IMR-90 (cell line): ENCODE data around the gene NLRX1. TPM values are rescaled to one million over a fixed set of nuclear protein-coding genes. Genes with fewer than 3 reads are reported as not detected.

Source experiments
- ATAC-seq: fragments of 200-7000 bp; cut with Tn5 transposase; 2 replicates; pipeline ENCODE4 v1.9.1; 2020; ENCODE audit warnings: low read depth, mild to moderate bottlenecking, moderate library complexity
- BruUV-seq: library from RNA; stranded (reverse); fragments of 400-500 nt; replicated peaks from 2 replicates; lab custom pipeline; 2021; lab: Mats Ljungman, UMichigan
- CTCF ChIA-PET: fragments of 300-600 bp; formaldehyde crosslinking; extraction: SDS; loops from one replicate; lab custom pipeline; 2021; ENCODE audit warnings: antibody characterized with exemption; lab: Yijun Ruan, JAX
- POLR2A ChIA-PET: fragments of 300-600 bp; sonication (Branson Sonifier 250); formaldehyde crosslinking; loops from one replicate; lab custom pipeline; 2022; ENCODE audit warnings: antibody characterized with exemption; ENCODE audit not compliant: unreplicated experiment; lab: Charles Lee
- DNase-seq: peaks from one replicate; pipeline ENCODE4 v3.0.0; 2013
- H2AFZ ChIP-seq: replicated peaks from 2 replicates; pipeline ENCODE3; 2013; ENCODE audit warnings: low read length, mild to moderate bottlenecking; ENCODE audit not compliant: poor library complexity
- H2AK5ac ChIP-seq: 2 replicates; pipeline ENCODE4 v1.6.1; 2013; ENCODE audit warnings: low read depth, low read length, inconsistent platforms
- H2AK9ac ChIP-seq: replicated peaks from 2 replicates; pipeline ENCODE3; 2013; ENCODE audit warnings: mild to moderate bottlenecking, low read depth, low read length, moderate library complexity; ENCODE audit not compliant: poor library complexity
- H2BK120ac ChIP-seq: 2 replicates; pipeline ENCODE4 v1.6.1; 2013; ENCODE audit warnings: low read depth, low read length, inconsistent platforms
- H2BK15ac ChIP-seq: 3 replicates; pipeline ENCODE4 v1.6.1; 2013; ENCODE audit warnings: low read depth, low read length, inconsistent platforms
- H2BK20ac ChIP-seq: 2 replicates; pipeline ENCODE4 v1.6.1; 2013; ENCODE audit warnings: low read depth, mild to moderate bottlenecking, inconsistent platforms, low read length, moderate library complexity
- H2BK5ac ChIP-seq: 2 replicates; pipeline ENCODE4 v1.6.1; 2013; ENCODE audit warnings: mild to moderate bottlenecking, low read depth, low read length, inconsistent platforms; ENCODE audit not compliant: poor library complexity, severe bottlenecking
- H3K14ac ChIP-seq: replicated peaks from 2 replicates; pipeline ENCODE4 v1.6.1; 2013; ENCODE audit warnings: low read depth, low read length, inconsistent platforms
- H3K18ac ChIP-seq: 2 replicates; pipeline ENCODE4 v1.6.1; 2013; ENCODE audit warnings: low read depth, low read length, control low read depth
- H3K23ac ChIP-seq: 2 replicates; pipeline ENCODE4 v1.6.1; 2013; ENCODE audit warnings: low read depth, low read length, inconsistent platforms
- H3K27ac ChIP-seq: 2 replicates; pipeline ENCODE4 v1.5.1; 2013; ENCODE audit warnings: mild to moderate bottlenecking, control low read depth, low read length; ENCODE audit not compliant: insufficient read depth
- H3K27me3 ChIP-seq: 2 replicates; pipeline ENCODE4 v1.6.1; 2013; ENCODE audit warnings: low read length; ENCODE audit not compliant: control insufficient read depth, insufficient read depth
- H3K36me3 ChIP-seq: 2 replicates; pipeline ENCODE4 v1.6.1; 2013; ENCODE audit warnings: low read length, mixed read lengths; ENCODE audit not compliant: control insufficient read depth, insufficient read depth
- H3K4ac ChIP-seq: 2 replicates; pipeline ENCODE4 v1.6.1; 2013; ENCODE audit warnings: low read depth, low read length, inconsistent platforms
- H3K4me1 ChIP-seq: 2 replicates; pipeline ENCODE4 v1.6.1; 2013; ENCODE audit warnings: low read length, mixed read lengths; ENCODE audit not compliant: control insufficient read depth, insufficient read depth
- H3K4me2 ChIP-seq: 2 replicates; pipeline ENCODE4 v1.6.1; 2013; ENCODE audit warnings: low read depth, mild to moderate bottlenecking, control low read depth, low read length, moderate library complexity
- H3K4me3 ChIP-seq: 2 replicates; pipeline ENCODE4 v1.5.1; 2013; ENCODE audit warnings: low read depth, mild to moderate bottlenecking, control low read depth, low read length, moderate library complexity; ENCODE audit not compliant: insufficient read depth
- H3K56ac ChIP-seq: 2 replicates; pipeline ENCODE4 v1.6.1; 2013; ENCODE audit warnings: low read length, inconsistent platforms; ENCODE audit not compliant: insufficient read depth; ENCODE audit errors: extremely low read depth
- H3K79me1 ChIP-seq, 2 experiments: 2 replicates each; pipeline ENCODE4 v1.6.1; 2013; ENCODE audit warnings: low read length in 2 of 2, inconsistent platforms in 1 of 2, low read depth in 1 of 2
- H3K9ac ChIP-seq: 2 replicates; pipeline ENCODE4 v1.6.1; 2013; ENCODE audit warnings: low read depth, low read length, control low read depth
- H3K9me1 ChIP-seq: 2 replicates; pipeline ENCODE4 v1.6.1; 2013; ENCODE audit warnings: low read length, inconsistent platforms; ENCODE audit not compliant: insufficient read depth
- H3K9me3 ChIP-seq: 2 replicates; pipeline ENCODE4 v1.6.1; 2013; ENCODE audit warnings: low read length; ENCODE audit not compliant: control insufficient read depth, insufficient read depth
- H4K20me1 ChIP-seq: 2 replicates; pipeline ENCODE4 v1.6.1; 2013; ENCODE audit warnings: low read length, inconsistent platforms; ENCODE audit not compliant: insufficient read depth
- H4K5ac ChIP-seq: 2 replicates; pipeline ENCODE4 v1.6.1; 2013; ENCODE audit warnings: mild to moderate bottlenecking, low read depth, low read length, control low read depth
- H4K8ac ChIP-seq, 2 experiments: 2 replicates each; pipeline ENCODE4 v1.6.1; 2013; ENCODE audit warnings: low read depth in 2 of 2, low read length in 2 of 2, control low read depth in 1 of 2, inconsistent platforms in 1 of 2
- H4K91ac ChIP-seq: 2 replicates; pipeline ENCODE4 v1.6.1; 2013; ENCODE audit warnings: low read depth, low read length, inconsistent platforms; ENCODE audit not compliant: insufficient read depth
- BHLHE40 ChIP-seq: fragments of 150-350 bp; IDR thresholded peaks from 2 replicates; pipeline ENCODE4 v1.6.1; 2016; ENCODE audit warnings: mild to moderate bottlenecking, low read depth, low read length
- POLR2A ChIP-seq: IDR thresholded peaks from 2 replicates; pipeline ENCODE4 v1.6.1; 2012; ENCODE audit warnings: mild to moderate bottlenecking, low read depth, low read length
- RAD21 ChIP-seq: IDR thresholded peaks from 2 replicates; pipeline ENCODE4 v1.6.1; 2012; ENCODE audit warnings: low read length, improper control_type of control experiment
- WGBS, 2 experiments: methylation state at CpG; one replicate each; pipeline versions ENCODE4 v1.1.5 to v1.1.7; 2013; ENCODE audit warnings: missing lambda C conversion rate in 2 of 2; ENCODE audit not compliant: insufficient read length in 1 of 2; ENCODE audit errors: extremely low coverage in 2 of 2; 5-methylcytosine and 5-hydroxymethylcytosine counted together
- dilution Hi-C: fragments of 300-500 bp; cut with HindIII; formaldehyde crosslinking; loops from one replicate; pipeline ENCODE4 v1.14.3; 2018; ENCODE audit warnings: low sequenced_read_pairs; ENCODE audit not compliant: unreplicated experiment
- in situ Hi-C: fragments of 300-500 bp; cut with MboI; formaldehyde crosslinking; loops from 3 replicates; pipeline ENCODE4 v1.14.3; 2019; ENCODE audit warnings: low sequenced_read_pairs, inconsistent platforms, mixed read lengths
- intact Hi-C: fragments of 100-400 bp; cut with micrococcal nuclease; formaldehyde crosslinking; loops from 2 replicates; pipeline ENCODE4 v1.10.0; 2022
- polyA plus RNA-seq, 3 experiments: library from polyadenylated mRNA; depleted of rRNA; stranded (reverse); fragments of >200 nt; gene quantifications; 2 replicates each; pipeline ENCODE4 v1.2.3, GENCODE V29; 2012; ENCODE audit warnings: low replicate concordance in 1 of 3
- total RNA-seq: library from RNA; depleted of rRNA; stranded (reverse); fragments of >200 nt; gene quantifications from 2 replicates; pipeline ENCODE4 v1.2.3, GENCODE V29; 2012; rRNA removed

The NLRX1 gene
- total and polyA plus RNA-seq, 2 of the 4 experiments (the other 2 are of a cell fraction) = 3.0 to 4.9 TPM

DNA sequence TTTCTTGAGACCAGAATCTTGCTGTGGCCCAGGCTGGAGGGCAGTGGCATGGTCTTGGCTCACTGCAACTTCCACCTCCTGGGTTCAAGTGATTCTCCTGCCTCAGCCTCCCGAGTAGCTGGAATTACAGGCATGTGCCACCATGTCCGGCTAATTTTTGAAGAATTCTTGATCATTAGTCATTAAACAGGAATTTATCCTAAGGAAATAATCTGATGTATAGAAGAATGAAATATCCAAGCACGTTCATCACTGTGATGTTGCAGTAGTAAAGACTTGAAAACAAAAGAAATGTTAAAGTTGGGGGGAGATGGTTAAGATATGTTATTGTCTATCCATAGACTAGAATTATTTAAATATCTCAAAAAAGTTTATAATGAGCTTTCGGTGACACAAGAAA lies 61.2 kb downstream of the NLRX1 start:
- no peak for DNase-seq
- H3K36me3 ChIP-seq = peaks cover 6% of the 10 kb centered on the region; the same call in 1 of the 2 replicates
- H4K20me1 ChIP-seq = peaks cover 7% of the 10 kb centered on the region; the same call in 1 of the 2 replicates
- H3K14ac ChIP-seq = 0 out of 2 replicates have a peak overlapping the region, but pooled peaks have one; percentile 0
- H3K4me1 ChIP-seq = peaks cover 4% of the 10 kb centered on the region; the same call in 1 of the 2 replicates
- H3K27me3 ChIP-seq = no peaks in the 10 kb centered on the region
- WGBS, 2 experiments = no CpG with 5 or more reads among the region's 4 CpGs
- no peak overlapping the region for H2BK20ac ChIP-seq
- no peak overlapping the region; the same call in 1 of the 2 replicates for H2AK5ac ChIP-seq
- no peaks in the 10 kb centered on the region for H3K9me3 ChIP-seq
- H3K9ac ChIP-seq = no peak overlapping the region
- H2BK5ac ChIP-seq = no peak overlapping the region
- no peak overlapping the region; a peak in 1 of 4 replicates for H4K8ac ChIP-seq
- ChIA-PET CTCF (interaction anchor here (0.6 to 1.0 kb wide), 3 partner anchors 17 to 1578 kb away, joined by 3 to 4 read pairs (median 4); no protein-coding TSS in a partner anchor), POLR2A (no interaction called here)
- H2BK15ac ChIP-seq = no peak overlapping the region
- no peak overlapping the region for H3K4me2 ChIP-seq
- no peak overlapping the region for H4K5ac ChIP-seq
- no peak overlapping the region; the same call in 1 of the 2 replicates for H3K18ac ChIP-seq
- TF ChIP-seq POLR2A = no peak
- no peak for TF ChIP-seq BHLHE40
- no peak for TF ChIP-seq RAD21
- H2AFZ ChIP-seq = no peak overlapping the region
- peaks cover 6% of the 10 kb centered on the region for H3K9me1 ChIP-seq
- H3K56ac ChIP-seq = no peak overlapping the region
- H3K4me3 ChIP-seq = no peak overlapping the region
- peak overlapping the region; percentile 13; the same call in 1 of the 2 replicates for H3K4ac ChIP-seq
- no peak overlapping the region for H4K91ac ChIP-seq
- in situ Hi-C loops = no loop called here
- no peak overlapping the region for H2BK120ac ChIP-seq
- BruUV-seq = no TSS peak
- no peak overlapping the region for H3K23ac ChIP-seq
- no peak overlapping the region for H3K27ac ChIP-seq
- dilution Hi-C loops = no loop called here
- no peak for ATAC-seq
- H2AK9ac ChIP-seq = no peak overlapping the region
- intact Hi-C loops = no loop called here
- H3K79me1 ChIP-seq = peaks cover 11 to 73% of the 10 kb centered on the region in 2 experiments; a peak in 3 of 4 replicates

Other genes starting within 250 kb of the NLRX1 start
- gene BCL9L, start 242.8 kb upstream of the NLRX1 start, total RNA-seq = 1.7 and 2.3 TPM in 2 replicates
- 17.0 and 21.5 TPM in 2 replicates for gene BCL9L, start 242.8 kb upstream of the NLRX1 start, polyA plus RNA-seq (2012; rRNA removed)
- not detected in 2 replicates for gene UPK2, start 212.4 kb upstream of the NLRX1 start, total RNA-seq
- gene UPK2, start 212.4 kb upstream of the NLRX1 start, polyA plus RNA-seq (2012; rRNA removed) = 0.26 and 0.39 TPM in 2 replicates
- gene FOXR1, start 197.0 kb upstream of the NLRX1 start, total RNA-seq = not detected in 2 replicates
- not detected in 2 replicates for gene FOXR1, start 197.0 kb upstream of the NLRX1 start, polyA plus RNA-seq (2012; rRNA removed)
- gene CENATAC, start 170.6 kb upstream of the NLRX1 start, total RNA-seq = 13.1 and 15.3 TPM in 2 replicates
- 15.0 and 16.7 TPM in 2 replicates for gene CENATAC, start 170.6 kb upstream of the NLRX1 start, polyA plus RNA-seq (2012; rRNA removed)
- 727 and 842 TPM in 2 replicates for gene RPS25, start 150.4 kb upstream of the NLRX1 start, total RNA-seq
- 905 and 1,237 TPM in 2 replicates for gene RPS25, start 150.4 kb upstream of the NLRX1 start, polyA plus RNA-seq (2012; rRNA removed)
- 102 and 151 TPM in 2 replicates for gene TRAPPC4, start 150.0 kb upstream of the NLRX1 start, total RNA-seq
- 162 and 253 TPM in 2 replicates for gene TRAPPC4, start 150.0 kb upstream of the NLRX1 start, polyA plus RNA-seq (2012; rRNA removed)
- 7.5 and 8.3 TPM in 2 replicates for gene SLC37A4, start 137.8 kb upstream of the NLRX1 start, total RNA-seq
- 14.3 and 15.1 TPM in 2 replicates for gene SLC37A4, start 137.8 kb upstream of the NLRX1 start, polyA plus RNA-seq (2012; rRNA removed)
- gene HYOU1, start 111.5 kb upstream of the NLRX1 start, total RNA-seq = 152 and 181 TPM in 2 replicates
- gene HYOU1, start 111.5 kb upstream of the NLRX1 start, polyA plus RNA-seq (2012; rRNA removed) = 117 and 120 TPM in 2 replicates
- 22.2 and 30.5 TPM in 2 replicates for gene VPS11, start 100.9 kb upstream of the NLRX1 start, total RNA-seq
- gene VPS11, start 100.9 kb upstream of the NLRX1 start, polyA plus RNA-seq (2012; rRNA removed) = 19.7 and 20.7 TPM in 2 replicates
- 13.9 and 17.9 TPM in 2 replicates for gene HMBS, start 83.8 kb upstream of the NLRX1 start, total RNA-seq
- gene HMBS, start 83.8 kb upstream of the NLRX1 start, polyA plus RNA-seq (2012; rRNA removed) = 55.3 and 59.5 TPM in 2 replicates
- 13.6 and 15.2 TPM in 2 replicates for gene DPAGT1, start 66.9 kb upstream of the NLRX1 start, total RNA-seq
- gene DPAGT1, start 66.9 kb upstream of the NLRX1 start, polyA plus RNA-seq (2012; rRNA removed) = 51.2 and 53.4 TPM in 2 replicates
- 2.2 TPM in 2 replicates for gene C2CD2L, start 61.4 kb upstream of the NLRX1 start, total RNA-seq
- gene C2CD2L, start 61.4 kb upstream of the NLRX1 start, polyA plus RNA-seq (2012; rRNA removed) = 8.7 and 9.5 TPM in 2 replicates
- gene HINFP, start 47.1 kb upstream of the NLRX1 start, total RNA-seq = 8.1 and 9.1 TPM in 2 replicates
- gene HINFP, start 47.1 kb upstream of the NLRX1 start, polyA plus RNA-seq (2012; rRNA removed) = 12.8 and 15.3 TPM in 2 replicates
- under 0.01 TPM in 2 replicates for gene ABCG4, start 19.7 kb upstream of the NLRX1 start, total RNA-seq
- 0.20 and 0.26 TPM in 2 replicates for gene ABCG4, start 19.7 kb upstream of the NLRX1 start, polyA plus RNA-seq (2012; rRNA removed)
- not detected in 2 replicates for gene NHERF4, start 16.8 kb downstream of the NLRX1 start, total RNA-seq
- gene NHERF4, start 16.8 kb downstream of the NLRX1 start, polyA plus RNA-seq (2012; rRNA removed) = not detected in 2 replicates
- gene CBL, start 37.6 kb downstream of the NLRX1 start, total RNA-seq = 6.1 and 7.2 TPM in 2 replicates
- gene CBL, start 37.6 kb downstream of the NLRX1 start, polyA plus RNA-seq (2012; rRNA removed) = 11.8 TPM in 2 replicates
- 131 and 165 TPM in 2 replicates for gene MCAM, start 148.4 kb downstream of the NLRX1 start, total RNA-seq
- 79.4 and 95.1 TPM in 2 replicates for gene MCAM, start 148.4 kb downstream of the NLRX1 start, polyA plus RNA-seq (2012; rRNA removed)
- 3.4 and 3.6 TPM in 2 replicates for gene RNF26, start 165.8 kb downstream of the NLRX1 start, total RNA-seq
- 36.7 and 38.1 TPM in 2 replicates for gene RNF26, start 165.8 kb downstream of the NLRX1 start, polyA plus RNA-seq (2012; rRNA removed)
- gene C1QTNF5, start 172.2 kb downstream of the NLRX1 start, total RNA-seq = 1.9 and 2.0 TPM in 2 replicates
- gene C1QTNF5, start 172.2 kb downstream of the NLRX1 start, polyA plus RNA-seq (2012; rRNA removed) = 5.4 and 5.8 TPM in 2 replicates
- gene MFRP, start 178.0 kb downstream of the NLRX1 start, total RNA-seq = not detected in 2 replicates
- gene MFRP, start 178.0 kb downstream of the NLRX1 start, polyA plus RNA-seq (2012; rRNA removed) = not detected in 2 replicates
- under 0.01 and 0.18 TPM in 2 replicates for gene USP2, start 213.0 kb downstream of the NLRX1 start, total RNA-seq
- 0.63 and 0.79 TPM in 2 replicates for gene USP2, start 213.0 kb downstream of the NLRX1 start, polyA plus RNA-seq (2012; rRNA removed)